ENCODE results near the gene SLC38A3.
A peak's percentile ranks its signal among the peaks of the same experiment; 100 is the strongest.
"Not testable (repeated sequence)": the region's sequence is repeated elsewhere in the genome, so short reads cannot be mapped to it uniquely, and the experiment has no call there.

SLC38A3 gene

GRCh38 chr3:50203113-50203808, 1.8 kb upstream of the SLC38A3 start:
- peaks cover 3% of the 10 kb centered on the region for H3K4me1 ChIP-seq (ENCODE audit: control insufficient read depth, insufficient read depth, low read length, unreplicated experiment)
- no peak overlapping the region for H2AFZ ChIP-seq (ENCODE audit: low read length, unreplicated experiment)
- no peak overlapping the region for H3K4me3 ChIP-seq (ENCODE audit: low read depth, low read length)
- H3K27ac ChIP-seq (ENCODE audit: low read depth, low read length) = no peak overlapping the region
- H3K36me3 ChIP-seq (ENCODE audit: insufficient read depth, low read length) = no peaks in the 10 kb centered on the region
- H3K27me3 ChIP-seq (ENCODE audit: insufficient read depth, low read length) = peaks cover 34% of the 10 kb centered on the region
- H3K79me2 ChIP-seq (ENCODE audit: control insufficient read depth, insufficient read depth, low read length, unreplicated experiment) = no peaks in the 10 kb centered on the region

- Histone ChIP-seq H3K27me3 (ENCODE audit: insufficient read depth, low read length) (peaks cover 34% of the 10 kb centered on the region), H3K4me1 (ENCODE audit: control insufficient read depth, insufficient read depth, low read length, unreplicated experiment) (peaks cover 3% of the 10 kb centered on the region), H3K27ac (ENCODE audit: low read depth, low read length) (no peak overlapping the region), H3K36me3 (ENCODE audit: insufficient read depth, low read length) (no peaks in the 10 kb centered on the region), H3K4me3 (ENCODE audit: low read depth, low read length) (no peak overlapping the region), H3K79me2 (ENCODE audit: control insufficient read depth, insufficient read depth, low read length, unreplicated experiment) (no peaks in the 10 kb centered on the region), H2AFZ (ENCODE audit: low read length, unreplicated experiment) (no peak overlapping the region)
Measured at GRCh38 chr3:50203809-50204803, 965 bp upstream of the SLC38A3 start.

GRCh38 chr3:50205413-50206276, 574 bp downstream of the SLC38A3 start:
- Histone ChIP-seq H3K27me3 (ENCODE audit: insufficient read depth, low read length) (peaks cover 34% of the 10 kb centered on the region), H3K4me1 (ENCODE audit: control insufficient read depth, insufficient read depth, low read length, unreplicated experiment) (peaks cover 3% of the 10 kb centered on the region), H3K4me3 (ENCODE audit: low read depth, low read length) (peak overlapping the region; percentile 66), H2AFZ (ENCODE audit: low read length, unreplicated experiment) (no peak overlapping the region), H3K27ac (ENCODE audit: low read depth, low read length) (no peak overlapping the region), H3K79me2 (ENCODE audit: control insufficient read depth, insufficient read depth, low read length, unreplicated experiment) (no peaks in the 10 kb centered on the region), H3K36me3 (ENCODE audit: insufficient read depth, low read length) (no peaks in the 10 kb centered on the region)

- no peaks in the 10 kb centered on the region for H3K36me3 ChIP-seq (ENCODE audit: insufficient read depth, low read length)
- H3K27ac ChIP-seq (ENCODE audit: low read depth, low read length) = no peak overlapping the region
- peaks cover 34% of the 10 kb centered on the region for H3K27me3 ChIP-seq (ENCODE audit: insufficient read depth, low read length)
- H2AFZ ChIP-seq (ENCODE audit: low read length, unreplicated experiment) = no peak overlapping the region
- no peak overlapping the region for H3K4me3 ChIP-seq (ENCODE audit: low read depth, low read length)
- no peaks in the 10 kb centered on the region for H3K79me2 ChIP-seq (ENCODE audit: control insufficient read depth, insufficient read depth, low read length, unreplicated experiment)
- H3K4me1 ChIP-seq (ENCODE audit: control insufficient read depth, insufficient read depth, low read length, unreplicated experiment) = peaks cover 8% of the 10 kb centered on the region
Measured at GRCh38 chr3:50207359-50208042, 2.4 kb downstream of the SLC38A3 start.

GRCh38 chr3:50208677-50209344, 3.7 kb downstream of the SLC38A3 start:
- H3K27ac ChIP-seq (ENCODE audit: low read depth, low read length) = no peak overlapping the region
- peaks cover 8% of the 10 kb centered on the region for H3K4me1 ChIP-seq (ENCODE audit: control insufficient read depth, insufficient read depth, low read length, unreplicated experiment)
- H2AFZ ChIP-seq (ENCODE audit: low read length, unreplicated experiment) = no peak overlapping the region
- peaks cover 30% of the 10 kb centered on the region for H3K27me3 ChIP-seq (ENCODE audit: insufficient read depth, low read length)
- H3K36me3 ChIP-seq (ENCODE audit: insufficient read depth, low read length) = no peaks in the 10 kb centered on the region
- no peak overlapping the region for H3K4me3 ChIP-seq (ENCODE audit: low read depth, low read length)
- H3K79me2 ChIP-seq (ENCODE audit: control insufficient read depth, insufficient read depth, low read length, unreplicated experiment) = no peaks in the 10 kb centered on the region

GRCh38 chr3:50210176-50210509, 5.1 kb downstream of the SLC38A3 start:
- no peaks in the 10 kb centered on the region for H3K79me2 ChIP-seq (ENCODE audit: control insufficient read depth, insufficient read depth, low read length, unreplicated experiment)
- H3K27me3 ChIP-seq (ENCODE audit: insufficient read depth, low read length) = peaks cover 17% of the 10 kb centered on the region

GRCh38 chr3:50210510-50211367, 5.7 kb downstream of the SLC38A3 start:
- H3K36me3 ChIP-seq (ENCODE audit: insufficient read depth, low read length) = no peaks in the 10 kb centered on the region
- H3K4me1 ChIP-seq (ENCODE audit: control insufficient read depth, insufficient read depth, low read length, unreplicated experiment) = peaks cover 5% of the 10 kb centered on the region
- H3K79me2 ChIP-seq (ENCODE audit: control insufficient read depth, insufficient read depth, low read length, unreplicated experiment) = no peaks in the 10 kb centered on the region
- peaks cover 11% of the 10 kb centered on the region for H3K27me3 ChIP-seq (ENCODE audit: insufficient read depth, low read length)
- H2AFZ ChIP-seq (ENCODE audit: low read length, unreplicated experiment) = no peak overlapping the region
- H3K27ac ChIP-seq (ENCODE audit: low read depth, low read length) = no peak overlapping the region
- H3K4me3 ChIP-seq (ENCODE audit: low read depth, low read length) = no peak overlapping the region

More at GRCh38 chr3:50210176-50210509, 5.1 kb downstream of the SLC38A3 start:
- H3K27ac ChIP-seq (ENCODE audit: low read depth, low read length) = no peak overlapping the region
- H2AFZ ChIP-seq (ENCODE audit: low read length, unreplicated experiment) = no peak overlapping the region
- no peak overlapping the region for H3K4me3 ChIP-seq (ENCODE audit: low read depth, low read length)
- no peaks in the 10 kb centered on the region for H3K36me3 ChIP-seq (ENCODE audit: insufficient read depth, low read length)
- H3K4me1 ChIP-seq (ENCODE audit: control insufficient read depth, insufficient read depth, low read length, unreplicated experiment) = peaks cover 5% of the 10 kb centered on the region

- not testable (repeated sequence) for H3K79me2 ChIP-seq (ENCODE audit: control insufficient read depth, insufficient read depth, low read length, unreplicated experiment); H3K4me3 ChIP-seq (ENCODE audit: low read depth, low read length); H3K36me3 ChIP-seq (ENCODE audit: insufficient read depth, low read length); H2AFZ ChIP-seq (ENCODE audit: low read length, unreplicated experiment); H3K4me1 ChIP-seq (ENCODE audit: control insufficient read depth, insufficient read depth, low read length, unreplicated experiment); H3K27ac ChIP-seq (ENCODE audit: low read depth, low read length); H3K27me3 ChIP-seq (ENCODE audit: insufficient read depth, low read length)
Measured at GRCh38 chr3:50211368-50211717, 6.3 kb downstream of the SLC38A3 start.

- Histone ChIP-seq H3K27ac (ENCODE audit: low read depth, low read length) (no peak overlapping the region), H3K36me3 (ENCODE audit: insufficient read depth, low read length) (no peaks in the 10 kb centered on the region), H2AFZ (ENCODE audit: low read length, unreplicated experiment) (no peak overlapping the region), H3K4me1 (ENCODE audit: control insufficient read depth, insufficient read depth, low read length, unreplicated experiment) (peaks cover 5% of the 10 kb centered on the region), H3K27me3 (ENCODE audit: insufficient read depth, low read length) (no peaks in the 10 kb centered on the region), H3K79me2 (ENCODE audit: control insufficient read depth, insufficient read depth, low read length, unreplicated experiment) (no peaks in the 10 kb centered on the region), H3K4me3 (ENCODE audit: low read depth, low read length) (no peak overlapping the region)
Measured at GRCh38 chr3:50211930-50212329, 6.9 kb downstream of the SLC38A3 start.
